Activated CD4-positive, alpha-beta memory T cell treated with anti-CD3 and anti-CD28 coated beads, Interleukin-2, amount 10 ng/mL, durations not matched to agents 7 days and 5 days (primary cell): ENCODE results near the gene TCEAL3. TPM values are rescaled to one million over a fixed set of nuclear protein-coding genes. Genes with fewer than 3 reads are reported as not detected.
"Not testable (repeated sequence)": the region's sequence is repeated elsewhere in the genome, so short reads cannot be mapped to it uniquely, and the experiment has no call there.

Experiments
- CTCF ChIA-PET: fragments of 350-600 bp; sonication (Branson Sonifier 250); formaldehyde crosslinking; loops from one replicate; lab custom pipeline; 2021; ENCODE audit warnings: antibody characterized with exemption, inconsistent platforms; lab: Charles Lee
- POLR2A ChIA-PET: fragments of 350-600 bp; sonication (Branson Sonifier 250); formaldehyde crosslinking; loops from one replicate; lab custom pipeline; 2021; ENCODE audit warnings: antibody characterized with exemption; lab: Charles Lee
- DNase-seq: peaks from one replicate; pipeline ENCODE4 v3.0.0-alpha.2; 2020
- H3K27ac Mint-ChIP-seq: one replicate; pipeline ENCODE4 v1.8.0; 2021; ENCODE audit warnings: mild to moderate bottlenecking, mixed read lengths
- H3K27me3 Mint-ChIP-seq: one replicate; pipeline ENCODE4 v1.8.0; 2021; ENCODE audit warnings: mixed read lengths
- H3K36me3 Mint-ChIP-seq: one replicate; pipeline ENCODE4 v1.8.0; 2021; ENCODE audit warnings: low read depth, mixed read lengths
- H3K4me1 Mint-ChIP-seq: one replicate; pipeline ENCODE4 v1.8.0; 2021; ENCODE audit warnings: mixed read lengths
- H3K4me3 Mint-ChIP-seq: one replicate; pipeline ENCODE4 v1.8.0; 2021; ENCODE audit warnings: mild to moderate bottlenecking, mixed read lengths
- H3K9me3 Mint-ChIP-seq: one replicate; pipeline ENCODE4 v1.8.0; 2021; ENCODE audit warnings: mixed read lengths
- total RNA-seq, 2 experiments: library from RNA; stranded (reverse); gene quantifications; one replicate each; pipeline ENCODE4 v1.2.3, GENCODE V29; 2021

TCEAL3 gene
- total RNA-seq, 2 experiments from 2014 or later = 2.5 to 3.0 TPM

- H3K27ac Mint-ChIP-seq, H3K27me3 Mint-ChIP-seq, CTCF ChIA-PET, POLR2A ChIA-PET, H3K36me3 Mint-ChIP-seq, H3K4me1 Mint-ChIP-seq, H3K4me3 Mint-ChIP-seq, H3K9me3 Mint-ChIP-seq, DNase-seq: not testable (repeated sequence)
Observed at GRCh38 chrX:103595202-103595601, 12.6 kb upstream of the TCEAL3 start.

- ChIA-PET CTCF (no interaction called here), POLR2A (no interaction called here)
- Mint-ChIP-seq H3K36me3 (no peaks in the 10 kb centered on the region), H3K4me1 (peaks cover 6% of the 10 kb centered on the region), H3K9me3 (no peaks in the 10 kb centered on the region), H3K27ac (no peak overlapping the region), H3K27me3 (peaks cover 10% of the 10 kb centered on the region), H3K4me3 (peak overlapping the region; percentile 66)
- no peak for DNase-seq
Observed at GRCh38 chrX:103608306-103608963, 672 bp downstream of the TCEAL3 start.

GRCh38 chrX:103610282-103610681 is 2.5 kb downstream of the TCEAL3 start:
- Mint-ChIP-seq H3K27ac (no peak overlapping the region), H3K27me3 (peaks cover 10% of the 10 kb centered on the region), H3K9me3 (no peaks in the 10 kb centered on the region), H3K4me3 (no peak overlapping the region), H3K36me3 (no peaks in the 10 kb centered on the region), H3K4me1 (peaks cover 6% of the 10 kb centered on the region)
- DNase-seq = no peak
- ChIA-PET CTCF (no interaction called here), POLR2A (no interaction called here)

GRCh38 chrX:103613362-103613890 is 5.7 kb downstream of the TCEAL3 start:
- ChIA-PET CTCF (no interaction called here), POLR2A (no interaction called here)
- Mint-ChIP-seq H3K9me3 (no peaks in the 10 kb centered on the region), H3K4me1 (no peaks in the 10 kb centered on the region), H3K4me3 (no peak overlapping the region), H3K27ac (no peak overlapping the region), H3K27me3 (no peaks in the 10 kb centered on the region), H3K36me3 (no peaks in the 10 kb centered on the region)
- DNase-seq = no peak

- DNase-seq = no peak
- H3K4me3 Mint-ChIP-seq = no peak overlapping the region
- H3K36me3 Mint-ChIP-seq = no peaks in the 10 kb centered on the region
- H3K9me3 Mint-ChIP-seq = no peaks in the 10 kb centered on the region
- no peak overlapping the region for H3K27ac Mint-ChIP-seq
- no peaks in the 10 kb centered on the region for H3K27me3 Mint-ChIP-seq
- H3K4me1 Mint-ChIP-seq = no peaks in the 10 kb centered on the region
- ChIA-PET CTCF (no interaction called here), POLR2A (no interaction called here)
Observed at GRCh38 chrX:103614999-103615398, 7.2 kb downstream of the TCEAL3 start.

GRCh38 chrX:103615781-103616371 is 8.1 kb downstream of the TCEAL3 start:
- Mint-ChIP-seq H3K9me3 (no peaks in the 10 kb centered on the region), H3K27me3 (no peaks in the 10 kb centered on the region), H3K4me3 (no peak overlapping the region), H3K36me3 (no peaks in the 10 kb centered on the region), H3K27ac (no peak overlapping the region), H3K4me1 (no peaks in the 10 kb centered on the region)
- POLR2A ChIA-PET = no interaction called here
- CTCF ChIA-PET = no interaction called here
- no peak for DNase-seq

- H3K4me3 Mint-ChIP-seq = no peak overlapping the region
Observed at GRCh38 chrX:103616676-103617186, 9.0 kb downstream of the TCEAL3 start.

GRCh38 chrX:103624111-103624510 is 16.3 kb downstream of the TCEAL3 start:
- DNase-seq = no peak
- H3K4me3 Mint-ChIP-seq = no peak overlapping the region
- H3K36me3 Mint-ChIP-seq = no peaks in the 10 kb centered on the region
- H3K4me1 Mint-ChIP-seq = peaks cover 10% of the 10 kb centered on the region
- ChIA-PET POLR2A (no interaction called here), CTCF (no interaction called here)
- H3K27me3 Mint-ChIP-seq = no peaks in the 10 kb centered on the region
- no peak overlapping the region for H3K27ac Mint-ChIP-seq
- H3K9me3 Mint-ChIP-seq = no peaks in the 10 kb centered on the region

More at GRCh38 chrX:103616676-103617186, 9.0 kb downstream of the TCEAL3 start:
- H3K4me1 Mint-ChIP-seq = no peaks in the 10 kb centered on the region
- DNase-seq = no peak
- no peak overlapping the region for H3K27ac Mint-ChIP-seq
- POLR2A ChIA-PET = no interaction called here
- no peaks in the 10 kb centered on the region for H3K27me3 Mint-ChIP-seq
- no peaks in the 10 kb centered on the region for H3K9me3 Mint-ChIP-seq
- H3K36me3 Mint-ChIP-seq = no peaks in the 10 kb centered on the region
- CTCF ChIA-PET = no interaction called here

- Mint-ChIP-seq H3K4me1 (peaks cover 18% of the 10 kb centered on the region), H3K9me3 (no peaks in the 10 kb centered on the region), H3K36me3 (no peaks in the 10 kb centered on the region), H3K27me3 (no peaks in the 10 kb centered on the region), H3K4me3 (no peak overlapping the region), H3K27ac (no peak overlapping the region)
- POLR2A ChIA-PET = no interaction called here
- DNase-seq = no peak
- CTCF ChIA-PET = no interaction called here
Observed at GRCh38 chrX:103626855-103627254, 19.1 kb downstream of the TCEAL3 start.

GRCh38 chrX:103628386-103629317 is 20.9 kb downstream of the TCEAL3 start, which contains the start of gene TCEAL1:
Gene TCEAL1 (plus strand): TSS chrX:103628975. CDS start chrX:103629917, 942 bp downstream.
- Mint-ChIP-seq H3K9me3 (no peaks in the 10 kb centered on the region), H3K36me3 (no peaks in the 10 kb centered on the region), H3K4me1 (peaks cover 18% of the 10 kb centered on the region), H3K27me3 (no peaks in the 10 kb centered on the region), H3K27ac (peak within 1 kb of the TSS; percentile 31), H3K4me3 (peak within 1 kb of the TSS; percentile 80)
- peak; percentile 42 for DNase-seq
- CTCF ChIA-PET = no interaction called here
- POLR2A ChIA-PET = interaction anchor here (2.1 kb wide), 1 partner anchor 57 kb away, joined by 6 read pairs; no protein-coding TSS in a partner anchor

GRCh38 chrX:103629318-103630170 is 21.8 kb downstream of the TCEAL3 start:
- H3K4me3 Mint-ChIP-seq = peak overlapping the region; percentile 80
- H3K9me3 Mint-ChIP-seq = no peaks in the 10 kb centered on the region
- ChIA-PET CTCF (no interaction called here), POLR2A (interaction anchor here (2.1 kb wide), 1 partner anchor 56 kb away, joined by 6 read pairs; no protein-coding TSS in a partner anchor)
- peak; percentile 18 for DNase-seq
- H3K27me3 Mint-ChIP-seq = no peaks in the 10 kb centered on the region
- peaks cover 18% of the 10 kb centered on the region for H3K4me1 Mint-ChIP-seq
- no peak overlapping the region for H3K27ac Mint-ChIP-seq
- H3K36me3 Mint-ChIP-seq = no peaks in the 10 kb centered on the region

- no peak for DNase-seq
- peak overlapping the region; percentile 80 for H3K4me3 Mint-ChIP-seq
- POLR2A ChIA-PET = interaction anchor here (2.1 kb wide), 1 partner anchor 56 kb away, joined by 6 read pairs; no protein-coding TSS in a partner anchor
- H3K27me3 Mint-ChIP-seq = no peaks in the 10 kb centered on the region
- no peaks in the 10 kb centered on the region for H3K9me3 Mint-ChIP-seq
- no peaks in the 10 kb centered on the region for H3K36me3 Mint-ChIP-seq
- CTCF ChIA-PET = no interaction called here
- peaks cover 18% of the 10 kb centered on the region for H3K4me1 Mint-ChIP-seq
- H3K27ac Mint-ChIP-seq = no peak overlapping the region
Observed at GRCh38 chrX:103630171-103630511, 22.4 kb downstream of the TCEAL3 start.
